BJ (cell line): ENCODE measurements around the gene ETV4. TPM values are rescaled to one million over a fixed set of nuclear protein-coding genes. Genes with fewer than 3 reads are reported as not detected.
"Not testable (repeated sequence)": the region's sequence is repeated elsewhere in the genome, so short reads cannot be mapped to it uniquely, and the experiment has no call there.

ENCODE experiments used
- CTCF ChIA-PET: fragments of 350-600 bp; formaldehyde crosslinking; extraction: SDS; loops from one replicate; lab custom pipeline; 2021; ENCODE audit warnings: antibody characterized with exemption, inconsistent platforms; lab: Yijun Ruan, JAX
- POLR2A ChIA-PET: fragments of 300-600 bp; sonication (Branson Sonifier 250); formaldehyde crosslinking; extraction: SDS; loops from one replicate; lab custom pipeline; 2021; ENCODE audit warnings: antibody characterized with exemption; lab: Charles Lee
- DNase-seq: peaks from one replicate; pipeline ENCODE4 v3.0.0-alpha.2; 2011; ENCODE audit warnings: low read depth
- H3K27me3 ChIP-seq: 2 replicates; pipeline ENCODE4 v1.6.0; 2011; ENCODE audit warnings: low read length; ENCODE audit not compliant: control insufficient read depth, insufficient read depth
- H3K36me3 ChIP-seq: 2 replicates; pipeline ENCODE4 v1.5.1; 2011; ENCODE audit warnings: low read length; ENCODE audit not compliant: control insufficient read depth, insufficient read depth
- H3K4me3 ChIP-seq: 2 replicates; pipeline ENCODE4 v1.5.1; 2011; ENCODE audit warnings: low read depth, mild to moderate bottlenecking, control low read depth, low read length
- polyA plus RNA-seq: library from polyadenylated mRNA; depleted of rRNA; stranded (reverse); fragments of >200 nt; gene quantifications from 2 replicates; pipeline ENCODE4 v1.2.3, GENCODE V29; 2011
- TF ChIP-seq, protein P1 (sequence below): IDR thresholded peaks from 2 replicates; pipeline ENCODE4 v1.5.1; 2011; ENCODE audit warnings: low read depth, mild to moderate bottlenecking, control low read depth, inconsistent platforms, low read length, moderate library complexity; ENCODE audit not compliant: insufficient read depth

The ETV4 gene
- polyA plus RNA-seq, 1 experiment: 6.6 TPM

DNA sequence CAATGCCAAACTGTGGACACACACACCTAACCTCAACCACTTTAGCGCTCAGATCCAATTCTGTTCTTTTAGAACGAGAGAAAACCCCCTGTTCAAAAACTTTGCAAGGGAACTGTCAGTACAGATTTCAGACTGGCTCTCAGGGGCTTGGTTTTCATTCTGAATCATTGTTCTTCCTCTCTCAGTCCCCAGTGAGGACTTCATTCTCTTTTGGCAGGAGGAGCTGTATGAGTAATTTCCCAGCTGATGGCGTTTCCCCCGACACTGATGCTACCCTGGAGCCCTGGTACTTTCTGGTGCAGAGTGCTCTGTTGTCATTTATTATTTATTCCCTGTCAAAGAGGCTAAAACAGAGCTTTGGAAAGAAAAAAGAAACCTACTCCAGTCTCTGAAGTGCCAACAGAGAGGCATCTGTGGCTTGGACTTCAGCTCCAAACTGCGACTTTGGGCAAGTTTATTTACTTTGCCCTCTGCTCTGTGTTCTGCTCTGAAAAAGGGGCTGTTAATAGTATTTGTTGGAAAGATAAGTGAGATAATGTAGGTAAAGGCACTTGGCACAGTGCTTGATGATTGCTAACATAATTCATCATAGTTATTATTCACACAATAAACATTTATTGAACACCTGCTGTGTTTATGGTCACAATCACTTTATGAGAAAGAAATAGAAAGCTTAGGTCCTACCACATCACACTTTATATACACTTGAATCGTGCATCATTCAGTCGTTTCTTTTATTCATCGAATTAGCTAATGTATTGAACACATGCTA is 28.3 kb downstream of the ETV4 start:
- H3K27me3 ChIP-seq: no peaks in the 10 kb centered on the region
- H3K36me3 ChIP-seq: peaks cover 19% of the 10 kb centered on the region
- CTCF ChIA-PET: interaction anchor here (0.6 to 2.0 kb wide), 6 partner anchors 8 to 166 kb away, joined by 3 to 7 read pairs (median 4); no protein-coding TSS in a partner anchor
- POLR2A ChIA-PET: interaction anchor here (1.1 kb wide), 1 partner anchor 119 kb away, joined by 5 read pairs; the partner anchor contains the start of gene ARL4D
- DNase-seq: no peak
- H3K4me3 ChIP-seq: no peak overlapping the region
- TF ChIP-seq, protein P1, sequence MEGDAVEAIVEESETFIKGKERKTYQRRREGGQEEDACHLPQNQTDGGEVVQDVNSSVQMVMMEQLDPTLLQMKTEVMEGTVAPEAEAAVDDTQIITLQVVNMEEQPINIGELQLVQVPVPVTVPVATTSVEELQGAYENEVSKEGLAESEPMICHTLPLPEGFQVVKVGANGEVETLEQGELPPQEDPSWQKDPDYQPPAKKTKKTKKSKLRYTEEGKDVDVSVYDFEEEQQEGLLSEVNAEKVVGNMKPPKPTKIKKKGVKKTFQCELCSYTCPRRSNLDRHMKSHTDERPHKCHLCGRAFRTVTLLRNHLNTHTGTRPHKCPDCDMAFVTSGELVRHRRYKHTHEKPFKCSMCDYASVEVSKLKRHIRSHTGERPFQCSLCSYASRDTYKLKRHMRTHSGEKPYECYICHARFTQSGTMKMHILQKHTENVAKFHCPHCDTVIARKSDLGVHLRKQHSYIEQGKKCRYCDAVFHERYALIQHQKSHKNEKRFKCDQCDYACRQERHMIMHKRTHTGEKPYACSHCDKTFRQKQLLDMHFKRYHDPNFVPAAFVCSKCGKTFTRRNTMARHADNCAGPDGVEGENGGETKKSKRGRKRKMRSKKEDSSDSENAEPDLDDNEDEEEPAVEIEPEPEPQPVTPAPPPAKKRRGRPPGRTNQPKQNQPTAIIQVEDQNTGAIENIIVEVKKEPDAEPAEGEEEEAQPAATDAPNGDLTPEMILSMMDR: no peak

DNA sequence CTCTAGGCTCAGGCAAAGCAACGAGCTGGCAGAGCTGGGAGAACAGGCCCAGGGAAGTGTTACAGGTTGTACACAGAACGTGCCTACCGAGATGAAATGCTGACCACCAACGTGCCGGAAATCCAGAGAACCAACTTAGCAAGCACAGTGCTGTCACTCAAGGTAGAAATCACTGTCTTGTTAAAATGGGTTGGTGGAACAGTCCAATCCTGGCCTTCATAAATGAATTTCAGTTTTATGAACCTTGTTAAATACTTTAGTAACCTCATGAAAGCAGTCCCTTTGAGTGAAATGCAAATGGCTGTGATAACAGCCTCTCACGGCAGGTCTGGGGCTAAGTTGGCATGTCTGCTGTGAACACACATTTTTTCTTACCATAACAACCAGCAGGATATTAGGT is 29.0 kb downstream of the ETV4 start:
- peaks cover 21% of the 10 kb centered on the region for H3K36me3 ChIP-seq
- H3K27me3 ChIP-seq: no peaks in the 10 kb centered on the region
- TF ChIP-seq, protein P1: no peak
- ChIA-PET CTCF (interaction anchor here (1.2 to 2.0 kb wide), 4 partner anchors 14 to 167 kb away, joined by 3 to 7 read pairs (median 5); no protein-coding TSS in a partner anchor), POLR2A (no interaction called here)
- H3K4me3 ChIP-seq: no peak overlapping the region
- DNase-seq: no peak

DNA sequence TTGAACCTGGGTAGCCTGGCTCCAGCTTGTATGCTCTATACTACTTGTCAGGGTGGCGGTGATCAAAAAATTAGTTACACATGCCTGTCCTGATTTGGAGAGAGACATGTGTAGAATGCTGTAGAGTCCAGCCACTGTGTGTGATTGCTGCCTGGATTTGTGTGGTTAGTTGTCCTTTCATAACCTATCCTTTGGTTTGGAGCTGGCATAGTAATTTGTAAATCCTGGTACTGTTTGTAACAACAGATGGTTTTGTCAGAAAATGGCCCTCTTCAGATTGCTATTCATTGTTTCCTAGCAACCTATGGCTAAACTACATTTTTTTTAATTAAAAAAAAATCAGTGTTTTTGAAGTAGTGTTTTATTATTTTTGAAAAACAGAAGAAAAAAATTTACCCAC is 30.5 kb downstream of the ETV4 start:
- CTCF ChIA-PET: interaction anchor here (1.2 to 1.9 kb wide), 4 partner anchors 61 to 179 kb away, joined by 3 to 7 read pairs (median 4); no protein-coding TSS in a partner anchor
- H3K36me3 ChIP-seq: peaks cover 10% of the 10 kb centered on the region
- no peak for DNase-seq
- no peak overlapping the region for H3K4me3 ChIP-seq
- TF ChIP-seq, protein P1: no peak
- POLR2A ChIA-PET: no interaction called here
- no peaks in the 10 kb centered on the region for H3K27me3 ChIP-seq

DNA sequence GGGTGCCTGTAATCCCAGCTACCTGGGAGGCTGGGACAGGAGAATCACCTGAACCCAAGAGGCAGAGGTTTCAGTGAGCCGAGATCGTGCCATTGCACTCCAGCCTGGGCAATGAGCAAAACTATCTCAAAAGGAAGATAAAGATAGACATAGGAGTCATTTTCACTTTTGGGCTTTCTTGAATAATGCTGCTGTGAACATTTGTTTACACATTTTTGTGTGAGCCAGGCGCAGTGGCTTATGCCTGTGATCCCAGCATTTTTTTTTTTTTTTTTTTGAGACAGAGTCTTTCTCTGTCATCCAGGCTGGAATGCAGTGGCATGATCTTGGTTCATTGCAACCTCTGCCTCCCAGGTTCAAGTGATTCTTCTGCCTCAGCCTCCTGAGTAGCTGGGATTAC is 34.9 kb downstream of the ETV4 start:
- DNase-seq, CTCF ChIA-PET, POLR2A ChIA-PET, H3K4me3 ChIP-seq, H3K27me3 ChIP-seq: not testable (repeated sequence)
- peaks cover 19% of the 10 kb centered on the region for H3K36me3 ChIP-seq

DNA sequence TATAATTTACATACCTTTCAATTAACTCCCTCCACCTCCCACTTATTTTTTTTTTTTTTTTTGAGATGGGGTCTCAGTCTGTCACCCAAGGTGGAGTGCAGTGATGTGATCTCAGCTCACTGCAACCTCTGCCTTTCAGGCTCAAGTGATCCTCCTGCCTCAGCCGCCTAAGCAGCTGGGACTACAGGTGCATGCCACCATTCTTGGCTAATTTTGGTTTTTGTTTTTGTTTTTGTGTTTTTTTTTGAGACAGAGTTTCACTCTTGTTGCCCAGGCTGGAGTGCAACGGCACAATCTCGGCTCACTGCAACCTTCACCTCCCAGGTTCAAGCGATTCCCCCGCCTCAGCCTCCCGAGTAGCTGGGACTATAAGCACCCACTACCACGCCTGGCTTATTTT is 36.7 kb downstream of the ETV4 start:
- POLR2A ChIA-PET, H3K4me3 ChIP-seq, H3K27me3 ChIP-seq, DNase-seq: not testable (repeated sequence)
- CTCF ChIA-PET: interaction anchor here (0.6 kb wide), 1 partner anchor 251 kb away, joined by 3 read pairs; no protein-coding TSS in a partner anchor
- peaks cover 24% of the 10 kb centered on the region for H3K36me3 ChIP-seq

DNA sequence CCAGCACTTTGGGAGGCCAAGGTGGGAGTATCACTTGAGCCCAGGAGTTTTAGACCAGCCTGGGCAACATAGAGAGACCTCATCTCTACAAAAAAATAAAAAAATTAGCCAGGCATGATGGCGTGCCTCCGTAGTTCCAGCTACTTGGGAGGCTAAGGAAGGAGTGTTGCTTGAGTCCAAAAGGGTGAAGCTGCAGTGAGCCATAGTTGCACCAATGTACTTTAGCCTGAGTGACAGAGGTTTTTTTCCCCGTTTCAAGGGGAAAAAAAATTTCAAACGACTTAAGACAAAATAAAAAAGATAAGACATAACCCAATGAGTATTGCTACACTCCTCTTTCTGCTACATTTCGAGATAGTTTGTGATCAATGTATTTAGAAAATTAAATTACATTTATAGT is 55.5 kb downstream of the ETV4 start:
- H3K27me3 ChIP-seq: no peaks in the 10 kb centered on the region
- TF ChIP-seq, protein P1: no peak
- peaks cover 6% of the 10 kb centered on the region for H3K36me3 ChIP-seq
- CTCF ChIA-PET: interaction anchor here (1.2 kb wide), 1 partner anchor 29 kb away, joined by 7 read pairs; no protein-coding TSS in a partner anchor
- no peak for DNase-seq
- POLR2A ChIA-PET: no interaction called here
- no peak overlapping the region for H3K4me3 ChIP-seq
